ENCODE data around the gene DHRS1.

DHRS1 gene

DNA sequence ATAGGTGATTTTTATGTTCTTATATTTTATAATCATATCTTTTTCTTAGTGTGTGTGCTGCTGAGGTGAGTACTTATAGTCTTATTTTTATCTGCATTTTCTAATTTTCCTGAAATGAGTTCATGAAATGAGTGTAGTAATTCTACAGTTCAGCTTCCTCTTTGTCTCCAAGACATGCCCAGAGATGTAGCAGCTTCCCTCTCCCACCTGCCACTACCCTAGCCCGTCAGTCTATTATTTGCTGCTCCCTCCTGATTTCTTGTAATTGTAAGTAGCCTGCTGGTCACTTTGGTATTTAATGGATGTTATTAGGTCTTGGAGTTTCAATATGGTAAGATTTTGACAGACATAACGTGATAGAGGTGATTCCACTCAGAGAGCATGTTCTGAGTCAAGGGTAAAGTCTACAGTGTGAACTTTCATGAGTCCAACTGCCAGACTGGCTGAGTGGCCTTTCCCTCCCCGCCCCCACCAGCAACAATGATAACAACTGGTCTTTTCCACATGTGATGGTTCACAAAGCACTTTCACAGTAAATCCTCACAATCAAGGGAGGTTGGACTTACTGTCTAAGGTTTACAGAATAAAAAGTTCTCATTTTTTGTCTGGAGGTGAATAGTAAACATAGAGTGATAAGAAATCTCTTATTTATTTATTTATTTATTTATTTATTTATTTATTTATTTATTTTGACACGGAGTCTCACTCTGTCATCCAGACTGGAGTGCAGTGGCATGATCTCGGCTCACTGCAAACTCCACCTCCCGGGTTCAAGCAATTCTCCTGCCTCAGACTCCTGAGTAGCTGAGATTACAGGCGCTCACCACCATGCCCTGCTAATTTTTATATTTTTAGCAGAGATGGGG, 44.4 kb upstream of the DHRS1 start:
- no peaks in the 10 kb centered on the region for H3K36me3 ChIP-seq (ENCODE audit: insufficient read depth, low read length)
- H3K9me3 ChIP-seq (ENCODE audit: insufficient read depth, low read length, severe bottlenecking), result no peaks in the 10 kb centered on the region
- TF ChIP-seq, protein P1, sequence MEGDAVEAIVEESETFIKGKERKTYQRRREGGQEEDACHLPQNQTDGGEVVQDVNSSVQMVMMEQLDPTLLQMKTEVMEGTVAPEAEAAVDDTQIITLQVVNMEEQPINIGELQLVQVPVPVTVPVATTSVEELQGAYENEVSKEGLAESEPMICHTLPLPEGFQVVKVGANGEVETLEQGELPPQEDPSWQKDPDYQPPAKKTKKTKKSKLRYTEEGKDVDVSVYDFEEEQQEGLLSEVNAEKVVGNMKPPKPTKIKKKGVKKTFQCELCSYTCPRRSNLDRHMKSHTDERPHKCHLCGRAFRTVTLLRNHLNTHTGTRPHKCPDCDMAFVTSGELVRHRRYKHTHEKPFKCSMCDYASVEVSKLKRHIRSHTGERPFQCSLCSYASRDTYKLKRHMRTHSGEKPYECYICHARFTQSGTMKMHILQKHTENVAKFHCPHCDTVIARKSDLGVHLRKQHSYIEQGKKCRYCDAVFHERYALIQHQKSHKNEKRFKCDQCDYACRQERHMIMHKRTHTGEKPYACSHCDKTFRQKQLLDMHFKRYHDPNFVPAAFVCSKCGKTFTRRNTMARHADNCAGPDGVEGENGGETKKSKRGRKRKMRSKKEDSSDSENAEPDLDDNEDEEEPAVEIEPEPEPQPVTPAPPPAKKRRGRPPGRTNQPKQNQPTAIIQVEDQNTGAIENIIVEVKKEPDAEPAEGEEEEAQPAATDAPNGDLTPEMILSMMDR (IDR thresholded peaks at IDR 0.05; ENCODE audit: borderline replicate concordance, extremely low read depth, low read length, poor library complexity, severe bottlenecking), result no peak
- TF ChIP-seq EZH2 (IDR thresholded peaks at IDR 0.05; ENCODE audit: borderline replicate concordance, low read depth, low read length, severe bottlenecking), result no peak
- no peak for DNase-seq
- no peak overlapping the region for H2AFZ ChIP-seq (ENCODE audit: low read depth, low read length)
- no peak overlapping the region for H3K4me2 ChIP-seq (ENCODE audit: insufficient read depth, low read length)
- H4K20me1 ChIP-seq (ENCODE audit: insufficient read depth, low read length), result no peaks in the 10 kb centered on the region
- H3K79me2 ChIP-seq (ENCODE audit: insufficient read depth, low read length), result no peaks in the 10 kb centered on the region
- peaks cover 32% of the 10 kb centered on the region for H3K27me3 ChIP-seq (ENCODE audit: insufficient read depth, low read length, poor library complexity)
- no peak overlapping the region for H3K4me3 ChIP-seq (ENCODE audit: low read depth in 1 of 2, low read length in 2 of 2)
- H3K4me1 ChIP-seq (ENCODE audit: insufficient read depth, low read length), result no peaks in the 10 kb centered on the region
- no peak overlapping the region for H3K9ac ChIP-seq (ENCODE audit: low read depth, low read length)
- H3K27ac ChIP-seq (ENCODE audit: low read length), result no peak overlapping the region
- ATAC-seq (ENCODE audit: insufficient read depth, low read depth), result no peak

- H3K4me2 ChIP-seq (ENCODE audit: insufficient read depth, low read length), result no peak overlapping the region
- H3K9me3 ChIP-seq (ENCODE audit: insufficient read depth, low read length, severe bottlenecking), result no peaks in the 10 kb centered on the region
- DNase-seq (no peak), ATAC-seq (ENCODE audit: insufficient read depth, low read depth) (no peak)
- no peaks in the 10 kb centered on the region for H4K20me1 ChIP-seq (ENCODE audit: insufficient read depth, low read length)
- no peak overlapping the region for H2AFZ ChIP-seq (ENCODE audit: low read depth, low read length)
- H3K4me3 ChIP-seq (ENCODE audit: low read depth in 1 of 2, low read length in 2 of 2), result no peak overlapping the region
- no peak overlapping the region for H3K27ac ChIP-seq (ENCODE audit: low read length)
- no peaks in the 10 kb centered on the region for H3K4me1 ChIP-seq (ENCODE audit: insufficient read depth, low read length)
- H3K9ac ChIP-seq (ENCODE audit: low read depth, low read length), result no peak overlapping the region
- no peaks in the 10 kb centered on the region for H3K36me3 ChIP-seq (ENCODE audit: insufficient read depth, low read length)
- H3K27me3 ChIP-seq (ENCODE audit: insufficient read depth, low read length, poor library complexity), result peaks cover 32% of the 10 kb centered on the region
- TF ChIP-seq, protein P1 (IDR thresholded peaks at IDR 0.05; ENCODE audit: borderline replicate concordance, extremely low read depth, low read length, poor library complexity, severe bottlenecking), result no peak
- TF ChIP-seq EZH2 (IDR thresholded peaks at IDR 0.05; ENCODE audit: borderline replicate concordance, low read depth, low read length, severe bottlenecking), result no peak
- no peaks in the 10 kb centered on the region for H3K79me2 ChIP-seq (ENCODE audit: insufficient read depth, low read length)
These were observed 43.3 kb upstream of the DHRS1 start for GRCh38 chr14:24342889-24343288.

DNA sequence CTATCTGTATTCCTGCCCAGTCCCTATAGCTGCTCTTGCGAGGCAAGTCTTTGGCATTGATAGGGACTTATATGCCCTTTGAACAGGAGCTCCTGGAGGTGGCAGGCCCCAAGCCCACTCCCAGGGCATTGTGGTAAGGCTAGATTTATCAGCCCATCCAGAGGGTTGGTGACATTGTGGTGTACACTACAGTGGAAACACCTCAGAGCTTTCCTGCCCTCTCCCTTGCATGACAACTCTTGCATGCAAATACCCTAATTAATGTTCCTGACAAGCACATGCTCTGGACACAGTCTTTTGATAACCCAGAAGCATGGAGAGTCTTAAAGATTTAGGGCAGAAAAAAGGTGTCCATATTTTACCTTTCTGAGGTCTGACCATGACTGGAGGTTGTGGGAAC, 41.0 kb upstream of the DHRS1 start:
- no peak for DNase-seq
- no peak overlapping the region for H3K4me2 ChIP-seq (ENCODE audit: insufficient read depth, low read length)
- no peak overlapping the region for H2AFZ ChIP-seq (ENCODE audit: low read depth, low read length)
- H3K4me3 ChIP-seq (ENCODE audit: low read depth in 1 of 2, low read length in 2 of 2), result no peak overlapping the region
- no peak for ATAC-seq (ENCODE audit: insufficient read depth, low read depth)
- no peaks in the 10 kb centered on the region for H4K20me1 ChIP-seq (ENCODE audit: insufficient read depth, low read length)
- no peaks in the 10 kb centered on the region for H3K36me3 ChIP-seq (ENCODE audit: insufficient read depth, low read length)
- H3K4me1 ChIP-seq (ENCODE audit: insufficient read depth, low read length), result no peaks in the 10 kb centered on the region
- TF ChIP-seq, protein P1 (IDR thresholded peaks at IDR 0.05; ENCODE audit: borderline replicate concordance, extremely low read depth, low read length, poor library complexity, severe bottlenecking), result no peak
- TF ChIP-seq EZH2 (IDR thresholded peaks at IDR 0.05; ENCODE audit: borderline replicate concordance, low read depth, low read length, severe bottlenecking), result no peak
- H3K9me3 ChIP-seq (ENCODE audit: insufficient read depth, low read length, severe bottlenecking), result no peaks in the 10 kb centered on the region
- no peaks in the 10 kb centered on the region for H3K79me2 ChIP-seq (ENCODE audit: insufficient read depth, low read length)
- peaks cover 21% of the 10 kb centered on the region for H3K27me3 ChIP-seq (ENCODE audit: insufficient read depth, low read length, poor library complexity)
- H3K27ac ChIP-seq (ENCODE audit: low read length), result no peak overlapping the region
- no peak overlapping the region for H3K9ac ChIP-seq (ENCODE audit: low read depth, low read length)
